IMR-90 (cell line): ENCODE results near the gene NPTX2. TPM values are rescaled to one million over a fixed set of nuclear protein-coding genes. Genes with fewer than 3 reads are reported as not detected.

Experiments used
- ATAC-seq: fragments of 200-7000 bp; cut with Tn5 transposase; 2 replicates; pipeline ENCODE4 v1.9.1; 2020; ENCODE audit warnings: low read depth, mild to moderate bottlenecking, moderate library complexity
- BruUV-seq: library from RNA; stranded (reverse); fragments of 400-500 nt; replicated peaks from 2 replicates; lab custom pipeline; 2021; lab: Mats Ljungman, UMichigan
- CTCF ChIA-PET: fragments of 300-600 bp; formaldehyde crosslinking; extraction: SDS; loops from one replicate; lab custom pipeline; 2021; ENCODE audit warnings: antibody characterized with exemption; lab: Yijun Ruan, JAX
- POLR2A ChIA-PET: fragments of 300-600 bp; sonication (Branson Sonifier 250); formaldehyde crosslinking; loops from one replicate; lab custom pipeline; 2022; ENCODE audit warnings: antibody characterized with exemption; ENCODE audit not compliant: unreplicated experiment; lab: Charles Lee
- DNase-seq: peaks from one replicate; pipeline ENCODE4 v3.0.0; 2013
- H2AFZ ChIP-seq: replicated peaks from 2 replicates; pipeline ENCODE3; 2013; ENCODE audit warnings: low read length, mild to moderate bottlenecking; ENCODE audit not compliant: poor library complexity
- H2AK5ac ChIP-seq: 2 replicates; pipeline ENCODE4 v1.6.1; 2013; ENCODE audit warnings: low read depth, low read length, inconsistent platforms
- H2AK9ac ChIP-seq: replicated peaks from 2 replicates; pipeline ENCODE3; 2013; ENCODE audit warnings: mild to moderate bottlenecking, low read depth, low read length, moderate library complexity; ENCODE audit not compliant: poor library complexity
- H2BK120ac ChIP-seq: 2 replicates; pipeline ENCODE4 v1.6.1; 2013; ENCODE audit warnings: low read depth, low read length, inconsistent platforms
- H2BK15ac ChIP-seq: 3 replicates; pipeline ENCODE4 v1.6.1; 2013; ENCODE audit warnings: low read depth, low read length, inconsistent platforms
- H2BK20ac ChIP-seq: 2 replicates; pipeline ENCODE4 v1.6.1; 2013; ENCODE audit warnings: low read depth, mild to moderate bottlenecking, inconsistent platforms, low read length, moderate library complexity
- H2BK5ac ChIP-seq: 2 replicates; pipeline ENCODE4 v1.6.1; 2013; ENCODE audit warnings: mild to moderate bottlenecking, low read depth, low read length, inconsistent platforms; ENCODE audit not compliant: poor library complexity, severe bottlenecking
- H3K14ac ChIP-seq: replicated peaks from 2 replicates; pipeline ENCODE4 v1.6.1; 2013; ENCODE audit warnings: low read depth, low read length, inconsistent platforms
- H3K18ac ChIP-seq: 2 replicates; pipeline ENCODE4 v1.6.1; 2013; ENCODE audit warnings: low read depth, low read length, control low read depth
- H3K23ac ChIP-seq: 2 replicates; pipeline ENCODE4 v1.6.1; 2013; ENCODE audit warnings: low read depth, low read length, inconsistent platforms
- H3K27ac ChIP-seq: 2 replicates; pipeline ENCODE4 v1.5.1; 2013; ENCODE audit warnings: mild to moderate bottlenecking, control low read depth, low read length; ENCODE audit not compliant: insufficient read depth
- H3K27me3 ChIP-seq: 2 replicates; pipeline ENCODE4 v1.6.1; 2013; ENCODE audit warnings: low read length; ENCODE audit not compliant: control insufficient read depth, insufficient read depth
- H3K36me3 ChIP-seq: 2 replicates; pipeline ENCODE4 v1.6.1; 2013; ENCODE audit warnings: low read length, mixed read lengths; ENCODE audit not compliant: control insufficient read depth, insufficient read depth
- H3K4ac ChIP-seq: 2 replicates; pipeline ENCODE4 v1.6.1; 2013; ENCODE audit warnings: low read depth, low read length, inconsistent platforms
- H3K4me1 ChIP-seq: 2 replicates; pipeline ENCODE4 v1.6.1; 2013; ENCODE audit warnings: low read length, mixed read lengths; ENCODE audit not compliant: control insufficient read depth, insufficient read depth
- H3K4me2 ChIP-seq: 2 replicates; pipeline ENCODE4 v1.6.1; 2013; ENCODE audit warnings: low read depth, mild to moderate bottlenecking, control low read depth, low read length, moderate library complexity
- H3K4me3 ChIP-seq: 2 replicates; pipeline ENCODE4 v1.5.1; 2013; ENCODE audit warnings: low read depth, mild to moderate bottlenecking, control low read depth, low read length, moderate library complexity; ENCODE audit not compliant: insufficient read depth
- H3K56ac ChIP-seq: 2 replicates; pipeline ENCODE4 v1.6.1; 2013; ENCODE audit warnings: low read length, inconsistent platforms; ENCODE audit not compliant: insufficient read depth; ENCODE audit errors: extremely low read depth
- H3K79me1 ChIP-seq, 2 experiments: 2 replicates each; pipeline ENCODE4 v1.6.1; 2013; ENCODE audit warnings: low read length in 2 of 2, inconsistent platforms in 1 of 2, low read depth in 1 of 2
- H3K9ac ChIP-seq: 2 replicates; pipeline ENCODE4 v1.6.1; 2013; ENCODE audit warnings: low read depth, low read length, control low read depth
- H3K9me1 ChIP-seq: 2 replicates; pipeline ENCODE4 v1.6.1; 2013; ENCODE audit warnings: low read length, inconsistent platforms; ENCODE audit not compliant: insufficient read depth
- H3K9me3 ChIP-seq: 2 replicates; pipeline ENCODE4 v1.6.1; 2013; ENCODE audit warnings: low read length; ENCODE audit not compliant: control insufficient read depth, insufficient read depth
- H4K20me1 ChIP-seq: 2 replicates; pipeline ENCODE4 v1.6.1; 2013; ENCODE audit warnings: low read length, inconsistent platforms; ENCODE audit not compliant: insufficient read depth
- H4K5ac ChIP-seq: 2 replicates; pipeline ENCODE4 v1.6.1; 2013; ENCODE audit warnings: mild to moderate bottlenecking, low read depth, low read length, control low read depth
- H4K8ac ChIP-seq, 2 experiments: 2 replicates each; pipeline ENCODE4 v1.6.1; 2013; ENCODE audit warnings: low read depth in 2 of 2, low read length in 2 of 2, control low read depth in 1 of 2, inconsistent platforms in 1 of 2
- H4K91ac ChIP-seq: 2 replicates; pipeline ENCODE4 v1.6.1; 2013; ENCODE audit warnings: low read depth, low read length, inconsistent platforms; ENCODE audit not compliant: insufficient read depth
- CEBPB ChIP-seq: IDR thresholded peaks from 2 replicates; pipeline ENCODE4 v1.6.1; 2012; ENCODE audit warnings: low read depth, low read length, improper control_type of control experiment
- CHD1 ChIP-seq: IDR thresholded peaks from 2 replicates; pipeline ENCODE4 v1.6.1; 2012; ENCODE audit warnings: low read depth, low read length, improper control_type of control experiment
- ELK1 ChIP-seq: fragments of 150-350 bp; IDR thresholded peaks from 2 replicates; pipeline ENCODE4 v1.6.1; 2016; ENCODE audit warnings: low read depth, mild to moderate bottlenecking, low read length, moderate library complexity, borderline replicate concordance
- FOS ChIP-seq: fragments of 150-350 bp; IDR thresholded peaks from 2 replicates; pipeline ENCODE4 v1.6.1; 2016; ENCODE audit warnings: low read depth, low read length
- MAFK ChIP-seq: IDR thresholded peaks from 2 replicates; pipeline ENCODE4 v1.6.1; 2012; ENCODE audit warnings: low read depth, low read length, improper control_type of control experiment
- MAZ ChIP-seq: IDR thresholded peaks from 2 replicates; pipeline ENCODE4 v1.6.1; 2012; ENCODE audit warnings: low read depth, mild to moderate bottlenecking, low read length, improper control_type of control experiment, moderate library complexity, borderline replicate concordance
- MXI1 ChIP-seq: IDR thresholded peaks from 2 replicates; pipeline ENCODE4 v1.6.1; 2012; ENCODE audit warnings: low read depth, mild to moderate bottlenecking, low read length, moderate library complexity, borderline replicate concordance
- NFE2L2 ChIP-seq: fragments of 150-350 bp; IDR thresholded peaks from 2 replicates; pipeline ENCODE4 v1.6.1; 2016; ENCODE audit warnings: low read depth, mild to moderate bottlenecking, low read length
- RAD21 ChIP-seq: IDR thresholded peaks from 2 replicates; pipeline ENCODE4 v1.6.1; 2012; ENCODE audit warnings: low read length, improper control_type of control experiment
- RCOR1 ChIP-seq: IDR thresholded peaks from 2 replicates; pipeline ENCODE4 v1.6.1; 2012; ENCODE audit warnings: mild to moderate bottlenecking, low read length, improper control_type of control experiment; ENCODE audit not compliant: insufficient replicate concordance
- RFX5 ChIP-seq: IDR thresholded peaks from 2 replicates; pipeline ENCODE4 v1.8.0; 2012; ENCODE audit warnings: low read depth, mild to moderate bottlenecking, low read length, moderate library complexity
- SMC3 ChIP-seq: fragments of 150-350 bp; IDR thresholded peaks from 2 replicates; pipeline ENCODE4 v1.6.1; 2016; ENCODE audit warnings: low read depth, mild to moderate bottlenecking, antibody characterized with exemption, low read length, moderate library complexity
- USF2 ChIP-seq: fragments of 150-350 bp; IDR thresholded peaks from 2 replicates; pipeline ENCODE4 v1.6.1; 2017; ENCODE audit warnings: mild to moderate bottlenecking, antibody characterized with exemption, low read length, low read depth
- WGBS, 2 experiments: methylation state at CpG; one replicate each; pipeline versions ENCODE4 v1.1.5 to v1.1.7; 2013; ENCODE audit warnings: missing lambda C conversion rate in 2 of 2; ENCODE audit not compliant: insufficient read length in 1 of 2; ENCODE audit errors: extremely low coverage in 2 of 2; 5-methylcytosine and 5-hydroxymethylcytosine counted together
- dilution Hi-C: fragments of 300-500 bp; cut with HindIII; formaldehyde crosslinking; loops from one replicate; pipeline ENCODE4 v1.14.3; 2018; ENCODE audit warnings: low sequenced_read_pairs; ENCODE audit not compliant: unreplicated experiment
- in situ Hi-C: fragments of 300-500 bp; cut with MboI; formaldehyde crosslinking; loops from 3 replicates; pipeline ENCODE4 v1.14.3; 2019; ENCODE audit warnings: low sequenced_read_pairs, inconsistent platforms, mixed read lengths
- intact Hi-C: fragments of 100-400 bp; cut with micrococcal nuclease; formaldehyde crosslinking; loops from 2 replicates; pipeline ENCODE4 v1.10.0; 2022
- polyA plus RNA-seq, 3 experiments: library from polyadenylated mRNA; depleted of rRNA; stranded (reverse); fragments of >200 nt; gene quantifications; 2 replicates each; pipeline ENCODE4 v1.2.3, GENCODE V29; 2012; ENCODE audit warnings: low replicate concordance in 1 of 3
- total RNA-seq: library from RNA; depleted of rRNA; stranded (reverse); fragments of >200 nt; gene quantifications from 2 replicates; pipeline ENCODE4 v1.2.3, GENCODE V29; 2012

Gene NPTX2
- total and polyA plus RNA-seq, 2 of the 4 experiments (the other 2 are of a cell fraction), result under 0.01 to 0.03 TPM

- dilution Hi-C loops, result no loop called here
- 86% methylated on average over 1 of the region's 5 CpGs; no CpG with 5 or more reads in 1 of the 2 experiments for WGBS, 2 experiments
- H2BK15ac ChIP-seq, result no peak overlapping the region
- H3K27me3 ChIP-seq, result no peaks in the 10 kb centered on the region
- intact Hi-C loops, result no loop called here
- no peak overlapping the region for H4K5ac ChIP-seq
- TF ChIP-seq MAFK (no peak), RCOR1 (no peak), USF2 (no peak), MXI1 (no peak), RFX5 (no peak), CHD1 (no peak), NFE2L2 (no peak), FOS (no peak), CEBPB (no peak), RAD21 (no peak), SMC3 (no peak), MAZ (no peak), ELK1 (no peak)
- DNase-seq (no peak), ATAC-seq (no peak)
- H3K9me1 ChIP-seq, result no peaks in the 10 kb centered on the region
- no peak overlapping the region for H4K8ac ChIP-seq
- no peak overlapping the region for H3K23ac ChIP-seq
- H3K4me3 ChIP-seq, result no peak overlapping the region
- H4K91ac ChIP-seq, result no peak overlapping the region
- peaks cover 13% of the 10 kb centered on the region for H3K9me3 ChIP-seq
- in situ Hi-C loops, result no loop called here
- no TSS peak for BruUV-seq
- no peak overlapping the region for H2BK5ac ChIP-seq
- H2BK120ac ChIP-seq, result no peak overlapping the region
- H4K20me1 ChIP-seq, result no peaks in the 10 kb centered on the region
- H3K4me2 ChIP-seq, result no peak overlapping the region
- no peak overlapping the region for H2AFZ ChIP-seq
- H3K18ac ChIP-seq, result no peak overlapping the region
- no peaks in the 10 kb centered on the region for H3K79me1 ChIP-seq
- H3K56ac ChIP-seq, result no peak overlapping the region
- H2AK9ac ChIP-seq, result no peak overlapping the region
- H2AK5ac ChIP-seq, result no peak overlapping the region
- no peak overlapping the region for H2BK20ac ChIP-seq
- H3K9ac ChIP-seq, result no peak overlapping the region
- H3K36me3 ChIP-seq, result no peaks in the 10 kb centered on the region
- ChIA-PET CTCF (no interaction called here), POLR2A (no interaction called here)
- no peak overlapping the region for H3K27ac ChIP-seq
- H3K4me1 ChIP-seq, result no peaks in the 10 kb centered on the region
- no peak overlapping the region for H3K4ac ChIP-seq
- no peak overlapping the region for H3K14ac ChIP-seq
Observed at GRCh38 chr7:98594787-98595186, 22.3 kb upstream of the NPTX2 start.
